Endothelial cell of coronary artery (primary cell): ENCODE results near the gene KLK7. TPM values are rescaled to one million over a fixed set of nuclear protein-coding genes. Genes with fewer than 3 reads are reported as not detected.

Source experiments
- total RNA-seq: library from RNA; depleted of rRNA; stranded (reverse); fragments of >200 nt; gene quantifications from 2 replicates; pipeline ENCODE4 v1.2.3, GENCODE V29; 2014

The KLK7 gene
- total RNA-seq: not detected in 2 replicates

DNA sequence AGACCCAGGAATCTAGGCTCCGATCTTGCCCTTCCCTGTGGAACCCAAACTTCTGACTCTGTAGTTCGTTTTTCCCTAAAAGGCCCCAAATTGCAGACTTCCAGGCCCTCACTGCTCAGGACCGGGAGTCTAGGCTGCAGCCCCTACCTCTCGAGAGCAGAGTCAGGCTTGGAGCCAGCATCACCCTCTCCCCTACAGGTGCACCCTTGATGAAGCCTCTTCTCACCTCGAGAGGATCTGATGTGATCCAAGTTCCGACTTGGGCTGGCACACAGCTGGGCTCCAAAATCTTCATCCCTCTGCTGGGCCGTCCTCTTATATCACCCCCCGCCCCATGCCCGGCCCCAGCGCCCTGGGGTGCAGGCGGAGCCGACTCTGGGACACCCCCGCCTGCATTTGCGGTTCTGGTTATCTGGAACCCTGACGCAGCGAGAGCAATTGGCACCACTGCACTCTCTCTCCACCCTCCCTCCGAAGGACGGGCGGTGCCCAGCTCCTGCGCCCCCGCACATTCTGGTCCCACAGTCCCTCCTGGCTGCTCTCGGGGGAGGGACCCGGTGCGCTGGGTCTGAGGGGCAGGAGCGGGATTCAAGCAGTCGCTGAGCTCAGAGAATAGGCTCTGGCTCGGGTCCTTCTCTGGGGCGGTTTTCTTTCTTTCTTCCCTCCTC is at the start of gene KLK7:
TSS of gene KLK7 (minus strand) at position 293 of the 668 bp plus-strand sequence. CDS start 1,518 bp downstream, outside the sequence.

DNA sequence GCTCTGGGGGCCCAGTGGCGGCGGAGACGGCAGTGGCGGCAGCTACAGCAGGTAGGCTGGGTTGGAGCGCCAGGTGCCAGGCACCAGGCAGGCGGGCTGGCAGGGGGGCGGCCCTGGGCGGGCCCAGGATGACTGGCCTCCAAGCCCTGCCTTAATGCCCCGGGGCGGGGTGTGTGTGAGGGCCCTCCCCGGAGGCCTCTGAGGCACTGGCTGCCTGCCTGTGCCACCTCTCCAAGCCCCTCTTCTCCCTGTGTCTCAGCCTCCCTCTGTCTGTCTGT is 42.8 kb upstream of the KLK7 start, which contains the start of gene KLK11:
TSS of gene KLK11 (minus strand) at position 63 of the 278 bp plus-strand sequence. CDS start 985 bp downstream, outside the sequence.

DNA sequence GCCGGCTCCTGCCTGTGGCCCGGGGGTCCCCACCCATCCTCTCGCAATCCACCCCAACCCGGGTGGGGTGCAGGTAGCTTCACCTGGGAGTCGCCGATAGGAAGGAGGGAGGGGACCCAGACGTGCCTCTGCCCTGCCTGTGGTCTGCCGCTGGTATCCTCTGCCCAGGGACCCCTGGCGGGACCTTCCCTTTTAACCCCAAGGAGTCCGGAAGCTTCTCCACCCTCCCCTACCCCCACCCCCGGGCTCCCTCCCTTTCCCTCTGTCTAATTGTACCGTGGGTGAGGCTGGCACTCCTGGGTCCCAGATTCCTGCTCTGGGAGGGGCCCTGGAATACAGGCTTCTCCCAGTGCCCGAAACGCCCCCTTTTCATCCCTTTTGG is 35.8 kb upstream of the KLK7 start, which contains the start of gene KLK10:
TSS of gene KLK10 (minus strand) at position 166 of the 382 bp plus-strand sequence. CDS start 579 bp downstream, outside the sequence.

DNA sequence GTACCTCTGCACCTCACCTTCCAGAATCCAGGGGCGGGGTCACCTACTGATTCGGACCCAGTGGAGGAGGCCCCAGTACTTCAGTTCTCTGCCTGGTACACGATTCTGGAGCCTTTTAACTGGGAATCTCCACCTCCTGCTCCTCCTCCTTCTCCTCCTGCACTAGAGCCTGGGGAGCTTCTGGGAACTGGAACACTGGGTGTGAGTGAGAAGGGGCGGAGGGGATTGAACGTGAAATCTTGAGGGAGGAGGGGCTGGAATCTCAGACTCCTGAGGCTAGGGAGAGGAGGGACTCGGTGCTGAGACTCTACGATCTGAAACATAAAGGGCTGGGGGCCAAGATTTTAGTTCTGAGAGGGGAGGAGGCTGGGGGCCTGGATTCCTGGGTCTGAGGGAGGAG is 17.8 kb upstream of the KLK7 start, which contains the start of gene KLK8:
TSS of gene KLK8 (minus strand) at position 90 of the 400 bp plus-strand sequence. CDS start 437 bp downstream, outside the sequence.

DNA sequence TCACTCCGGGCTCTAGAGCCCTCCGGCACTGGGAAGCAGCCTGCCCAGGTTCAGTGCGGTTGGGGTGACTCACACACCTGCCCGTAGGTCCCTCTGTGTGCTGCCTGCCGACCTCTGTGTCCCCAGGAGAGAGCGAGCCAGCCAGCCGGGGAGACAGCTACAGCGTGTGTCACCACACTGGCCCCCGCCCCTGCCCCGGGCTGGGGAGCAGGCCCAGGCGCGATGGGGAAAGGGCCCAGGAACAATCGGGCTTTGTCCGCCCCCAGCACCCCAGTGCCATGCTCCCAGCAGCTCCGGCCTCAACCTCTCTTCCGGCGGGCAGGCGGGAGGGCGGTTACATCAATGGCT is 14.3 kb downstream of the KLK7 start, which contains the start of gene KLK6:
TSS of gene KLK6 (minus strand) at position 179 of the 348 bp plus-strand sequence. CDS start 1,487 bp downstream, outside the sequence.

DNA sequence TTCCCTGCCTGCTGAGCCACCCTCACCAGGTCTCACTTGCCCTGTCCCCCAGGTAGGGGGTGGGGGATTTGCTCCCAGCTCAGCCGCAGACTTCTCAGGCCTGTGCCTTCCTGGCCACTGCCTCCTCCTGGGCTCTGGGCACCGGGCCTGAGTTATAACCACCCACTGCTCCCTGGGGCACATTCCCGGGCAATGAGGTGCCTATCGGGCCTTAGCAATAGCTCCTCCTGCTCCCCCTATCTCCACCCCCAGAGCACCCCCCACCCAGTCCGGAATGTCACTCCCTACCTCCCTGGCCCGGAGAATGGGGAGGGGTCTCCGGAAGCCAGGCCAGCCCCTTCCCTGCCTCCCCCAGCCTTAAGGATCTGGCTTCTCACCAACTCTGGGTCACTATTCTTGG is 30.8 kb downstream of the KLK7 start, which contains the start of gene KLK5:
TSS of gene KLK5 (minus strand) at position 129 of the 400 bp plus-strand sequence. CDS start 381 bp downstream, outside the sequence.

Other genes with a start within 250 kb of the KLK7 start
- gene GPR32, start 213.5 kb downstream of the KLK7 start, total RNA-seq: not detected in 2 replicates
- gene ACP4, start 193.5 kb downstream of the KLK7 start, total RNA-seq: not detected in 2 replicates
- gene KLK1, start 160.1 kb downstream of the KLK7 start, total RNA-seq: not detected in 2 replicates
- 0.09 TPM in 1 of 2 replicates, not detected in the other for gene KLK15, start 150.3 kb downstream of the KLK7 start, total RNA-seq
- gene KLK3, start 129.0 kb downstream of the KLK7 start, total RNA-seq: not detected in 2 replicates
- not detected in 2 replicates for gene KLK2, start 110.5 kb downstream of the KLK7 start, total RNA-seq
- not detected in 2 replicates for gene KLK4, start 72.5 kb downstream of the KLK7 start, total RNA-seq
- gene KLK5, start 30.9 kb downstream of the KLK7 start, total RNA-seq: not detected in 2 replicates
- gene KLK6, start 14.3 kb downstream of the KLK7 start, total RNA-seq: 0.09 TPM in 1 of 2 replicates, not detected in the other
- not detected in 2 replicates for gene KLK8, start 17.7 kb upstream of the KLK7 start, total RNA-seq
- under 0.01 TPM in 1 of 2 replicates, not detected in the other for gene KLK10, start 35.8 kb upstream of the KLK7 start, total RNA-seq
- gene KLK11, start 42.7 kb upstream of the KLK7 start, total RNA-seq: not detected in 2 replicates
- gene KLK12, start 51.1 kb upstream of the KLK7 start, total RNA-seq: not detected in 2 replicates
- not detected in 2 replicates for gene KLK13, start 81.2 kb upstream of the KLK7 start, total RNA-seq
- 0.19 TPM in 1 of 2 replicates, not detected in the other for gene KLK14, start 99.0 kb upstream of the KLK7 start, total RNA-seq
- gene CTU1, start 124.5 kb upstream of the KLK7 start, total RNA-seq: 5.8 and 7.3 TPM in 2 replicates
- gene SIGLEC9, start 141.0 kb upstream of the KLK7 start, total RNA-seq: 0.09 TPM in 1 of 2 replicates, not detected in the other
- under 0.01 TPM in 1 of 2 replicates, not detected in the other for gene SIGLEC7, start 158.4 kb upstream of the KLK7 start, total RNA-seq
- not detected in 2 replicates for gene CD33, start 241.2 kb upstream of the KLK7 start, total RNA-seq